GM10847 (cell line): ENCODE results near the gene KCND2.

ENCODE experiments used
- POLR2A ChIP-seq: IDR thresholded peaks from 2 replicates; pipeline ENCODE4 v1.6.1; 2011; ENCODE audit not compliant: insufficient read length; ENCODE audit errors: extremely low read depth

KCND2 gene

GRCh38 chr7:120774481-120774880 lies 501.5 kb downstream of the KCND2 start:
- no peak for TF ChIP-seq POLR2A

GRCh38 chr7:120775755-120776154 lies 502.8 kb downstream of the KCND2 start:
- no peak for TF ChIP-seq POLR2A

- TF ChIP-seq POLR2A = no peak
Measured at GRCh38 chr7:120780938-120781337, 508.0 kb downstream of the KCND2 start.

- no peak for TF ChIP-seq POLR2A
Measured at GRCh38 chr7:120783273-120783672, 510.3 kb downstream of the KCND2 start.

- TF ChIP-seq POLR2A = no peak
Measured at GRCh38 chr7:120783721-120784120, 510.7 kb downstream of the KCND2 start.

- no peak for TF ChIP-seq POLR2A
Measured at GRCh38 chr7:120785095-120785494, 512.1 kb downstream of the KCND2 start.

GRCh38 chr7:120792091-120792860 lies 519.3 kb downstream of the KCND2 start:
- TF ChIP-seq POLR2A = no peak

- no peak for TF ChIP-seq POLR2A
Measured at GRCh38 chr7:120792861-120793130, 519.8 kb downstream of the KCND2 start.

GRCh38 chr7:120793213-120793936 lies 520.4 kb downstream of the KCND2 start:
- TF ChIP-seq POLR2A = no peak

- no peak for TF ChIP-seq POLR2A
Measured at GRCh38 chr7:120794106-120794729, 521.2 kb downstream of the KCND2 start.

- TF ChIP-seq POLR2A = no peak
Measured at GRCh38 chr7:120797026-120797645, 524.2 kb downstream of the KCND2 start.

- no peak for TF ChIP-seq POLR2A
Measured at GRCh38 chr7:120799147-120799546, 526.2 kb downstream of the KCND2 start.
